ENCODE measurements around the gene AMOTL1.

The AMOTL1 gene

GRCh38 chr11:94880216-94880615 is 112.1 kb downstream of the AMOTL1 start:
- Histone ChIP-seq H2BK15ac (ENCODE audit: low read depth, poor library complexity, severe bottlenecking) (no peak overlapping the region), H3K27me3 (ENCODE audit: control insufficient read depth in 1 of 2, insufficient read depth in 1 of 2, low read length in 2 of 2) (no peaks in the 10 kb centered on the region), H3K27ac (ENCODE audit: low read length, poor library complexity, severe bottlenecking) (no peak overlapping the region), H3K79me1 (replicated peaks; ENCODE audit: low read length, poor library complexity, severe bottlenecking) (peaks cover 23% of the 10 kb centered on the region), H3K4me2 (ENCODE audit: low read length, poor library complexity, severe bottlenecking) (no peak overlapping the region), H2BK120ac (ENCODE audit: low read depth, low read length) (no peak overlapping the region), H3K23ac (ENCODE audit: low read length in 2 of 2) (no peak overlapping the region), H2AFZ (ENCODE audit: low read depth, low read length) (no peak overlapping the region), H3K18ac (ENCODE audit: low read depth in 1 of 2, low read length in 2 of 2) (no peak overlapping the region), H2BK5ac (ENCODE audit: low read depth, low read length, poor library complexity, severe bottlenecking) (no peak overlapping the region), H3K4me1 (ENCODE audit: control insufficient read depth, insufficient read depth, low read depth, low read length) (peaks cover 22% of the 10 kb centered on the region), H2BK12ac (ENCODE audit: low read length in 2 of 2) (no peak overlapping the region), H4K8ac (ENCODE audit: low read length) (no peak overlapping the region), H3K4ac (ENCODE audit: low read depth in 1 of 2, low read length in 2 of 2) (no peak overlapping the region), H3K9ac (ENCODE audit: low read length) (no peak overlapping the region), H3K9me3 (ENCODE audit: control insufficient read depth, low read length) (no peaks in the 10 kb centered on the region), H4K91ac (ENCODE audit: low read length) (no peak overlapping the region), H2AK5ac (ENCODE audit: low read length, severe bottlenecking) (no peak overlapping the region), H3K14ac (ENCODE audit: low read length in 2 of 2) (no peak overlapping the region), H3K36me3 (ENCODE audit: control insufficient read depth in 1 of 2, insufficient read depth in 2 of 2, low read depth in 1 of 2, low read length in 2 of 2) (peaks cover 33 to 91% of the 10 kb centered on the region in 2 experiments), H3K4me3 (ENCODE audit: insufficient read depth in 1 of 2, low read depth in 1 of 2, low read length in 2 of 2) (no peak overlapping the region)
- 89% methylated on average over 4 of the region's 4 CpGs for WGBS
- no peak for DNase-seq

DNA sequence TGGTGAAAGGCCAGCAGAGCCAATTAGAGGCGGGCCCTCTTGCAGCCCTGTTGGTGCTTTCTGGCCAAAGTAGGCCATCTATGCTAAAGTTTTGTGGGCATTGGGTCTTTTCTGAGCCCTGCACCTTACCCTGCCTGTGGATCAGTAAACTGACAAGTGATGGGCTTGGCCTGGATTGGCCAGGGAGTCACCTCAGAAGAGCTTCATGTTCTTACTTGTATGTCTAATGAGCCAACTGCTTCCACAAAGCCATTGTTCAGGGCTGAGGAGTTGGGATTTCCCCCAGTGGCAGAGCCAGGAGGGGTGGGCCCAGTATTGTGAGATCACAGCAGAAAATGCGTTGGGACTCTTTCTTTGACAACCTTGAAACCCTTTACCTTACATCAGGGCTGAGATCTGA is 114.8 kb downstream of the AMOTL1 start:
- peaks cover 28 to 91% of the 10 kb centered on the region in 2 experiments for H3K36me3 ChIP-seq (ENCODE audit: control insufficient read depth in 1 of 2, insufficient read depth in 2 of 2, low read depth in 1 of 2, low read length in 2 of 2)
- no peaks in the 10 kb centered on the region for H3K27me3 ChIP-seq (ENCODE audit: control insufficient read depth in 1 of 2, insufficient read depth in 1 of 2, low read length in 2 of 2)
- H3K9ac ChIP-seq (ENCODE audit: low read length) = no peak overlapping the region
- WGBS = 100% methylated on average over 1 of the region's 2 CpGs
- no peak overlapping the region for H2BK12ac ChIP-seq (ENCODE audit: low read length in 2 of 2)
- no peak overlapping the region for H2AFZ ChIP-seq (ENCODE audit: low read depth, low read length)
- no peak overlapping the region for H2BK5ac ChIP-seq (ENCODE audit: low read depth, low read length, poor library complexity, severe bottlenecking)
- DNase-seq = no peak
- H3K4me2 ChIP-seq (ENCODE audit: low read length, poor library complexity, severe bottlenecking) = no peak overlapping the region
- H3K18ac ChIP-seq (ENCODE audit: low read depth in 1 of 2, low read length in 2 of 2) = no peak overlapping the region
- no peak overlapping the region for H3K23ac ChIP-seq (ENCODE audit: low read length in 2 of 2)
- H4K91ac ChIP-seq (ENCODE audit: low read length) = no peak overlapping the region
- no peak overlapping the region for H3K14ac ChIP-seq (ENCODE audit: low read length in 2 of 2)
- H2AK5ac ChIP-seq (ENCODE audit: low read length, severe bottlenecking) = no peak overlapping the region
- H3K9me3 ChIP-seq (ENCODE audit: control insufficient read depth, low read length) = no peaks in the 10 kb centered on the region
- no peak overlapping the region for H3K4me3 ChIP-seq (ENCODE audit: insufficient read depth in 1 of 2, low read depth in 1 of 2, low read length in 2 of 2)
- no peak overlapping the region for H2BK120ac ChIP-seq (ENCODE audit: low read depth, low read length)
- no peak overlapping the region for H3K4ac ChIP-seq (ENCODE audit: low read depth in 1 of 2, low read length in 2 of 2)
- H2BK15ac ChIP-seq (ENCODE audit: low read depth, poor library complexity, severe bottlenecking) = no peak overlapping the region
- H3K4me1 ChIP-seq (ENCODE audit: control insufficient read depth, insufficient read depth, low read depth, low read length) = peaks cover 14% of the 10 kb centered on the region
- H3K79me1 ChIP-seq (replicated peaks; ENCODE audit: low read length, poor library complexity, severe bottlenecking) = peaks cover 23% of the 10 kb centered on the region
- no peak overlapping the region for H3K27ac ChIP-seq (ENCODE audit: low read length, poor library complexity, severe bottlenecking)
- H4K8ac ChIP-seq (ENCODE audit: low read length) = no peak overlapping the region

DNA sequence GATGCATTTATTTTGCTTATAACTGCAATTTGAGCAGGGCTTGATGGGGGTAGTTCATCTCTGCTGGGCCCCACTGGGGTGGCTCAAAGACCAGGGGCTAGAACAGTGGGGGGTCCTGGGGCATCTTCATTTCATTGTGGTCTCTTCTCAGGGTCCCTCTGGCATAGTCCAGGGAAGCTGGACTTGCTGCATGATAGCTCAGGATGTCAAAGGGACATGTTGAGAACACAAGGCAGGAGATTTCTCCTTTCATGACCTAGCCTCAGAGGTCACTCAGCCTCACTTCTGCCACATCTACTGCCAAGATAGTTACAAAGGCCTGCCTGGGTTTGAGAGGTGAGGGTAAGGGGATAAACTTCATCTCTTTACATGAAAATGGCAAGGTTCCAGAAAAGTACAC is 115.7 kb downstream of the AMOTL1 start:
- H3K27me3 ChIP-seq (ENCODE audit: control insufficient read depth in 1 of 2, insufficient read depth in 1 of 2, low read length in 2 of 2) = no peaks in the 10 kb centered on the region
- no peak overlapping the region for H3K18ac ChIP-seq (ENCODE audit: low read depth in 1 of 2, low read length in 2 of 2)
- H3K14ac ChIP-seq (ENCODE audit: low read length in 2 of 2) = no peak overlapping the region
- no peak overlapping the region for H2BK12ac ChIP-seq (ENCODE audit: low read length in 2 of 2)
- H3K4me2 ChIP-seq (ENCODE audit: low read length, poor library complexity, severe bottlenecking) = no peak overlapping the region
- H3K27ac ChIP-seq (ENCODE audit: low read length, poor library complexity, severe bottlenecking) = no peak overlapping the region
- H3K79me1 ChIP-seq (replicated peaks; ENCODE audit: low read length, poor library complexity, severe bottlenecking) = peaks cover 22% of the 10 kb centered on the region
- peaks cover 28 to 87% of the 10 kb centered on the region in 2 experiments for H3K36me3 ChIP-seq (ENCODE audit: control insufficient read depth in 1 of 2, insufficient read depth in 2 of 2, low read depth in 1 of 2, low read length in 2 of 2)
- H2AFZ ChIP-seq (ENCODE audit: low read depth, low read length) = no peak overlapping the region
- no peak overlapping the region for H2BK15ac ChIP-seq (ENCODE audit: low read depth, poor library complexity, severe bottlenecking)
- peaks cover 14% of the 10 kb centered on the region for H3K4me1 ChIP-seq (ENCODE audit: control insufficient read depth, insufficient read depth, low read depth, low read length)
- no peaks in the 10 kb centered on the region for H3K9me3 ChIP-seq (ENCODE audit: control insufficient read depth, low read length)
- no peak overlapping the region for H3K4me3 ChIP-seq (ENCODE audit: insufficient read depth in 1 of 2, low read depth in 1 of 2, low read length in 2 of 2)
- H4K8ac ChIP-seq (ENCODE audit: low read length) = no peak overlapping the region
- H2BK120ac ChIP-seq (ENCODE audit: low read depth, low read length) = no peak overlapping the region
- no peak for DNase-seq
- peak overlapping the region; percentile 76 for H2AK5ac ChIP-seq (ENCODE audit: low read length, severe bottlenecking)
- H3K4ac ChIP-seq (ENCODE audit: low read depth in 1 of 2, low read length in 2 of 2) = no peak overlapping the region
- H3K9ac ChIP-seq (ENCODE audit: low read length) = no peak overlapping the region
- no peak overlapping the region for H2BK5ac ChIP-seq (ENCODE audit: low read depth, low read length, poor library complexity, severe bottlenecking)
- H4K91ac ChIP-seq (ENCODE audit: low read length) = no peak overlapping the region
- H3K23ac ChIP-seq (ENCODE audit: low read length in 2 of 2) = no peak overlapping the region

DNA sequence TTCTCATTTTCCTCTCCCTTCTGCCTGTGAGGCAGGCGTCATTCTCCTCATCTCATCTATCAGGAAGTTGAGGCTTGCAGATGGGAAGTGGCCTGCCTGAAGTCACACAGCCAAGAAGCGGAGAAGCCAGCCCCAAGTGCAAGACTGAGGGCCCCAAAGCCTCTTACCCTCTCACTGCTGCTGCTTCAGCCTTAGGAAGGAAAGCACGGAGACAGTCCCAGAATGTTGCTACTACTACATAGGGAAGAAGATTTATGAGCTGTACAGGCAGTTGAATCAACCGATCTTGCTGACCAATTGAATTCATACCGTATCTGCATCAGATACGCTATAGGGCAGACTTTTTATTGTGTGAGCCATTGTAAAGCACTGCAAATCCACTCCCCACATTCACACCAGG is 116.2 kb downstream of the AMOTL1 start:
- Histone ChIP-seq H3K4me3 (ENCODE audit: insufficient read depth in 1 of 2, low read depth in 1 of 2, low read length in 2 of 2) (no peak overlapping the region), H3K79me1 (replicated peaks; ENCODE audit: low read length, poor library complexity, severe bottlenecking) (peaks cover 21% of the 10 kb centered on the region), H3K4me2 (ENCODE audit: low read length, poor library complexity, severe bottlenecking) (no peak overlapping the region), H3K27ac (ENCODE audit: low read length, poor library complexity, severe bottlenecking) (peak overlapping the region; percentile 0), H4K91ac (ENCODE audit: low read length) (no peak overlapping the region), H3K4ac (ENCODE audit: low read depth in 1 of 2, low read length in 2 of 2) (no peak overlapping the region), H2BK12ac (ENCODE audit: low read length in 2 of 2) (no peak overlapping the region), H3K27me3 (ENCODE audit: control insufficient read depth in 1 of 2, insufficient read depth in 1 of 2, low read length in 2 of 2) (no peaks in the 10 kb centered on the region), H3K4me1 (ENCODE audit: control insufficient read depth, insufficient read depth, low read depth, low read length) (peaks cover 14% of the 10 kb centered on the region), H3K23ac (ENCODE audit: low read length in 2 of 2) (no peak overlapping the region), H4K8ac (ENCODE audit: low read length) (no peak overlapping the region), H2BK15ac (ENCODE audit: low read depth, poor library complexity, severe bottlenecking) (no peak overlapping the region), H3K36me3 (ENCODE audit: control insufficient read depth in 1 of 2, insufficient read depth in 2 of 2, low read depth in 1 of 2, low read length in 2 of 2) (peaks cover 24 to 86% of the 10 kb centered on the region in 2 experiments), H3K9me3 (ENCODE audit: control insufficient read depth, low read length) (no peaks in the 10 kb centered on the region), H2AK5ac (ENCODE audit: low read length, severe bottlenecking) (peak overlapping the region; percentile 41), H3K9ac (ENCODE audit: low read length) (no peak overlapping the region), H2AFZ (ENCODE audit: low read depth, low read length) (no peak overlapping the region), H3K14ac (ENCODE audit: low read length in 2 of 2) (no peak overlapping the region), H2BK5ac (ENCODE audit: low read depth, low read length, poor library complexity, severe bottlenecking) (no peak overlapping the region), H3K18ac (ENCODE audit: low read depth in 1 of 2, low read length in 2 of 2) (no peak overlapping the region), H2BK120ac (ENCODE audit: low read depth, low read length) (no peak overlapping the region)
- WGBS = 92% methylated on average over 6 of the region's 6 CpGs
- no peak for DNase-seq
